Thoracic aorta (tissue), 2 donors: ENCODE results near the gene SHQ1. TPM values are rescaled to one million over a fixed set of nuclear protein-coding genes. Genes with fewer than 3 reads are reported as not detected.

Source experiments
- ATAC-seq: fragments of 150-250 bp; one replicate; pipeline ENCODE4 v1.8.0; 2017; ENCODE audit warnings: low read depth; ENCODE audit not compliant: insufficient number of reproducible peaks, low FRiP score
- DNase-seq: peaks from one replicate; pipeline ENCODE4 v3.0.0-alpha.2; 2020; ENCODE audit warnings: low spot score
- H3K27ac ChIP-seq, 2 donors: fragments of 200-600 bp; sonication (generic); 1 replicate in 1 of 2; 2 replicates in 1 of 2; pipeline ENCODE4 v1.5.1; 2016; ENCODE audit warnings: mild to moderate bottlenecking in 2 of 2, moderate library complexity in 2 of 2
- H3K27me3 ChIP-seq: fragments of 200-600 bp; sonication (generic); replicated peaks from 2 replicates; pipeline ENCODE4 v1.6.0; 2016; ENCODE audit warnings: mild to moderate bottlenecking; ENCODE audit not compliant: insufficient read depth
- H3K36me3 ChIP-seq: fragments of 200-600 bp; sonication (generic); one replicate; pipeline ENCODE4 v1.5.1; 2016
- H3K4me1 ChIP-seq, 2 donors: fragments of 200-600 bp; sonication (generic); 1 replicate in 1 of 2; 2 replicates in 1 of 2; pipeline versions ENCODE4 v1.5.1 to v1.6.0; 2016; ENCODE audit warnings: low read depth in 2 of 2, mild to moderate bottlenecking in 1 of 2; ENCODE audit not compliant: control insufficient read depth in 1 of 2
- H3K4me3 ChIP-seq: fragments of 200-600 bp; sonication (generic); 2 replicates; pipeline ENCODE4 v1.5.1; 2016; ENCODE audit warnings: mild to moderate bottlenecking
- H3K9me3 ChIP-seq: fragments of 200-600 bp; sonication (generic); 2 replicates; pipeline ENCODE4 v1.5.1; 2016
- total RNA-seq, 2 donors: library from RNA; depleted of rRNA; stranded (reverse); fragments of >200 nt; gene quantifications; one replicate each; pipeline versions ENCODE4 v1.1.0 to v1.2.3, GENCODE V29; 2016
- TF ChIP-seq, protein P1 (sequence below): fragments of 200-600 bp; sonication (generic); IDR thresholded peaks from one replicate; pipeline ENCODE4 v1.5.1; 2019; ENCODE audit warnings: antibody characterized with exemption

The SHQ1 gene
- total RNA-seq, 2 donors from 2014 or later: 4.5 to 12.3 TPM

DNA sequence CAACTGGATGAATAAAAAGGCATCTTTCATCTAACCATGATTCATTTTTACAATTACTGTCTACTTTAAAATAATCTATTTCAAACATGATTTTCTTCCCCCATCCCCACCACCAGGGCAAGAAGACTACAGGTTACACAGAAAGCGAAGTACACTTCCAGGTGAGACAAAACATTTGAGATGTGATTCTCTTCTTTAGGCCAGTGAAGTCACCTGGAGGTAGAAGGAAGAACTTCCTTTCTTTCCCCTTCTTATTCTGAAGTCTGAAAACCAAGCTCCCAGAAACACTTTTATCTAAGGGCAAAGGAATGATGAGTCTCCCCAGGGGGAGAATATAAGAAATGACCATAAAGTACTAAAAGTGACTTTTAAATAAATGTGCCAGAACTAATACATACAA is 36.7 kb downstream of the SHQ1 start:
- ATAC-seq: no peak
- H3K4me3 ChIP-seq: no peak overlapping the region
- no peak overlapping the region for H3K27ac ChIP-seq
- H3K36me3 ChIP-seq: no peaks in the 10 kb centered on the region
- DNase-seq: no peak
- H3K4me1 ChIP-seq: no peaks in the 10 kb centered on the region
- TF ChIP-seq, protein P1, sequence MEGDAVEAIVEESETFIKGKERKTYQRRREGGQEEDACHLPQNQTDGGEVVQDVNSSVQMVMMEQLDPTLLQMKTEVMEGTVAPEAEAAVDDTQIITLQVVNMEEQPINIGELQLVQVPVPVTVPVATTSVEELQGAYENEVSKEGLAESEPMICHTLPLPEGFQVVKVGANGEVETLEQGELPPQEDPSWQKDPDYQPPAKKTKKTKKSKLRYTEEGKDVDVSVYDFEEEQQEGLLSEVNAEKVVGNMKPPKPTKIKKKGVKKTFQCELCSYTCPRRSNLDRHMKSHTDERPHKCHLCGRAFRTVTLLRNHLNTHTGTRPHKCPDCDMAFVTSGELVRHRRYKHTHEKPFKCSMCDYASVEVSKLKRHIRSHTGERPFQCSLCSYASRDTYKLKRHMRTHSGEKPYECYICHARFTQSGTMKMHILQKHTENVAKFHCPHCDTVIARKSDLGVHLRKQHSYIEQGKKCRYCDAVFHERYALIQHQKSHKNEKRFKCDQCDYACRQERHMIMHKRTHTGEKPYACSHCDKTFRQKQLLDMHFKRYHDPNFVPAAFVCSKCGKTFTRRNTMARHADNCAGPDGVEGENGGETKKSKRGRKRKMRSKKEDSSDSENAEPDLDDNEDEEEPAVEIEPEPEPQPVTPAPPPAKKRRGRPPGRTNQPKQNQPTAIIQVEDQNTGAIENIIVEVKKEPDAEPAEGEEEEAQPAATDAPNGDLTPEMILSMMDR: no peak
- H3K9me3 ChIP-seq: no peaks in the 10 kb centered on the region
- no peaks in the 10 kb centered on the region for H3K27me3 ChIP-seq

DNA sequence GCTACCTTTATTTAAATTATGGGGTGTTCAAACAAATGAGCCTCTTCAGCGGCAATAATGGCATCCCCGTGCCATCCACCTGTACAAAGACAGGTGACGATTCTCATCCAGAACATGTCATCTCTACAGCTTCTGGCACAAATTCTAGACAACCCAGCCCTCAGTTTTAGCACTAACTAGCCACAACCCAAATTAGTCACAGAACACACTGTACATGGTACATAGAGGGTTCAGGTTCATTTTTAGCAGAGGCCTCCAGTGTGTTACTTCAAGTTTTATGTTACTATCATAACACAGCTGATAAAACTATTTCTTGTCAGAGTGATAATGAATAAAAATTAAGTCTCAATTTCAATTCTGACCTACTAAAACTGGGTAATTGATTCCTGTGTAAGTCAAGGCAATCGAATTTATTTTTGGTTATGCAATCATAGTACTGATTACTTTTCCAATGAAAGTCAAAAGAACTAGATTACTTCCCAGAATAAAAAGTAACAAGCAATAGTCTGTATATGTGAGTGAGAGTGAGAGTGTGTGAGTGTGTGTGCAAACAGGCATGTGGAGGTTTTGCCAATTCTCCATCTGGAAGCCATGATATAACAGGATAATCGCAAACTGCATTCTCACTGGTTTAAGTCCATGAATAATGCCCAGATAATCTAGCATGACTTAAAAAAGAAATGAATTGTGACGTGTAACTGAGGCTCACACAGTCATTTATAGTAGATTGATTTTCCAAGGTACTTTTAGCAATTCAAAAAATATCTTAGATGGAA is 37.4 kb downstream of the SHQ1 start:
- H3K4me3 ChIP-seq: no peak overlapping the region
- ATAC-seq (no peak), DNase-seq (no peak)
- H3K27me3 ChIP-seq: no peaks in the 10 kb centered on the region
- TF ChIP-seq, protein P1: no peak
- H3K9me3 ChIP-seq: no peaks in the 10 kb centered on the region
- no peak overlapping the region for H3K27ac ChIP-seq
- no peaks in the 10 kb centered on the region for H3K4me1 ChIP-seq
- no peaks in the 10 kb centered on the region for H3K36me3 ChIP-seq

DNA sequence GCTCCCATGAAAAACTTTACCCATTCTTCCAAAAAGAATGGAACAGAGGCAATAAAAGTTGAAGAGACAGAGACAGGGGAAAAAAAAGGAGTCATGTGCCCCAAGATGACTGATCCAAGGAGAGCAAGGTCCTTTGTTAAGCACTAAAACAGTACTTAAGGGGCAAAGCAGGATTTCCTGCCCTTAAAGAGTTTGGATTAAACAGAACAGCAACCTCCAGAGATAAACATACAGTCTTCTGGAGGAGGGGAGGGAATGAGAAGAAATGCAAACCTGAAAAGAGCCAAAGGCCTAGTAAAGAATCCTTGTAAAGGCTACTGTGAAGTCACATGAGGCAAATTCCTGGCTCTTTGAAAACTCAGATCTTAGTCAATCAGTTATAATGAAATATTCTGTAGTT is 38.2 kb downstream of the SHQ1 start:
- no peaks in the 10 kb centered on the region for H3K27me3 ChIP-seq
- H3K4me3 ChIP-seq: no peak overlapping the region
- ATAC-seq (no peak), DNase-seq (no peak)
- no peaks in the 10 kb centered on the region for H3K9me3 ChIP-seq
- no peaks in the 10 kb centered on the region for H3K4me1 ChIP-seq
- TF ChIP-seq, protein P1: no peak
- no peaks in the 10 kb centered on the region for H3K36me3 ChIP-seq
- no peak overlapping the region for H3K27ac ChIP-seq

DNA sequence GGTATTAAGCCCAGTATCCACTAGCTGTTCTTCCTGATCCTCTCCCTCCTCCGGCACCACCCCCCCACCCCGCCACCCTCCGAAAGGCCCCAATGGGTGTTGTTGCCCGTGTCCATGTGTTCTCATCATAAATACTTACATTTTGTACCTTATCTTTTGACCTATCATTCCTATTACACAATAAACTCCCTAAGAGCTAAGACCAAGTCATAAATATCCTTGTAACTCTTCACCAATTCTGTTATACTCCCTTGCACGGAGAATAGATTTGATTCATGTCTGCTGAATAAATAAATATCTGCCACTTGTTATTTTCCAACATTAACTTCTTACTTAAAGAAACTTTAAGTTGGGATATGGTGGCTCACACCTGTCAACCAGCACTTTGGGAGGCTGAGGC is 43.9 kb downstream of the SHQ1 start:
- no peaks in the 10 kb centered on the region for H3K9me3 ChIP-seq
- ATAC-seq: no peak
- TF ChIP-seq, protein P1: no peak

DNA sequence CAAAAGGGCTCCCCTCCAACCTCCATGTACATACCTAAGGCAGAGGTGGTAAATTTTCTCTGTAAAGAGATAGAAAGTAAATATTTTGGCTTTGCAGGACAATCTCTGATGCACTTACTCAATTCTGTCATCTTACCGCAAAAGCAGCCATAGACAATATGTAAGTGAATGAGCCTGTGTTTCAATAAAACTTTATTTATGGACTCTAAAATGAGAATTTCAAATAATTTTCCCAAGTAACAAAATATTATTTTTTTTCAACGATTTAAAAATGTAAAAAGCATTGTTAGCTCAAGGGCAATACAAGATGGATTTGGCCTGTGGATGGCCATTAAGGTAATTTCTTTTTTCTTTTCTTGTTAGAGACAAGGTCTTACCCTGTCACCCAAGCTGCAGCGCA is 44.7 kb downstream of the SHQ1 start:
- no peak overlapping the region for H3K27ac ChIP-seq
- no peak overlapping the region for H3K4me3 ChIP-seq
- H3K36me3 ChIP-seq: no peaks in the 10 kb centered on the region
- no peaks in the 10 kb centered on the region for H3K27me3 ChIP-seq
- TF ChIP-seq, protein P1: no peak
- no peak for DNase-seq
- H3K4me1 ChIP-seq: peaks cover 0 to 2% of the 10 kb centered on the region in 2 donors
- H3K9me3 ChIP-seq: no peaks in the 10 kb centered on the region
- no peak for ATAC-seq

More for the DNA sequence above, 43.9 kb downstream of the SHQ1 start:
- no peak for DNase-seq
- no peaks in the 10 kb centered on the region for H3K36me3 ChIP-seq
- H3K27me3 ChIP-seq: no peaks in the 10 kb centered on the region
- no peaks in the 10 kb centered on the region for H3K4me1 ChIP-seq
- no peak overlapping the region for H3K27ac ChIP-seq
- H3K4me3 ChIP-seq: no peak overlapping the region
